HCT116 (cell line): Measurements from ENCODE around the gene ADM5. TPM values are rescaled to one million over a fixed set of nuclear protein-coding genes. Genes with fewer than 3 reads are reported as not detected.

Experiments
- ATAC-seq: fragments of 200-7000 bp; cut with Tn5 transposase; 2 replicates; pipeline ENCODE4 v1.9.1; 2020; ENCODE audit warnings: mild to moderate bottlenecking, moderate library complexity
- BruUV-seq: library from RNA; stranded (reverse); fragments of 400-500 nt; replicated peaks from 2 replicates; lab custom pipeline; 2021; lab: Mats Ljungman, UMichigan
- CTCF ChIA-PET: fragments of 300-600 bp; sonication (Branson Sonifier 250); formaldehyde crosslinking; loops from one replicate; lab custom pipeline; 2021; ENCODE audit warnings: antibody characterized with exemption; lab: Charles Lee
- POLR2A ChIA-PET: fragments of 300-600, 350-600 bp; sonication (Branson Sonifier 250); formaldehyde crosslinking; loops from one replicate; lab custom pipeline; 2021; ENCODE audit warnings: antibody characterized with exemption; lab: Charles Lee
- RAD21 ChIA-PET, 2 experiments: fragments of 300-600 bp; sonication (Branson Sonifier 250); formaldehyde crosslinking; loops; one replicate each; lab custom pipeline; 2023; ENCODE audit warnings: low total read pairs in 2 of 2; ENCODE audit not compliant: uncharacterized antibody in 2 of 2, unreplicated experiment in 2 of 2, low non-redundant PET in 1 of 2; lab: Charles Lee
- DNase-seq: peaks from one replicate; pipeline ENCODE4 v3.0.0-alpha.2; 2010; ENCODE audit warnings: low read depth, low spot score
- H2AFZ ChIP-seq: fragments of 200-600 bp; shearing (Covaris generic), sonication (generic); 2 replicates; pipeline ENCODE4 v1.6.1; 2017; ENCODE audit warnings: low read depth, mixed run types, mixed read lengths, antibody characterized with exemption, low read length; ENCODE audit not compliant: poor library complexity, severe bottlenecking
- H3K27ac ChIP-seq: 2 replicates; pipeline ENCODE4 v1.5.1; 2012; ENCODE audit warnings: low read depth, low read length
- H3K27me3 ChIP-seq: fragments of 200-600 bp; sonication (generic); 2 replicates; pipeline ENCODE4 v1.6.1; 2016; ENCODE audit warnings: mixed run types, low read length, mixed read lengths; ENCODE audit not compliant: insufficient read depth
- H3K36me3 ChIP-seq, 2 experiments: fragments of 200-500 bp in 1 of 2; fragments of 200-600 bp in 1 of 2; sonication (Bioruptor generic) in 1 of 2; sonication (generic) in 1 of 2; 2 replicates each; pipeline versions ENCODE4 v1.5.1 to v1.6.1; 2014 to 2016; ENCODE audit warnings: low read length in 2 of 2, inconsistent platforms in 1 of 2, mixed read lengths in 1 of 2, mixed run types in 1 of 2; ENCODE audit not compliant: insufficient read depth in 2 of 2, control insufficient read depth in 1 of 2
- H3K4me1 ChIP-seq, 2 experiments: fragments of 200-600 bp in 1 of 2; sonication (generic) in 1 of 2; 2 replicates each; pipeline versions ENCODE4 v1.5.1 to v1.6.1; 2012 to 2017; ENCODE audit warnings: low read length in 2 of 2, inconsistent platforms in 1 of 2, mild to moderate bottlenecking in 1 of 2, mixed read lengths in 1 of 2, mixed run types in 1 of 2, moderate library complexity in 1 of 2; ENCODE audit not compliant: insufficient read depth in 2 of 2, control insufficient read depth in 1 of 2
- H3K4me2 ChIP-seq: fragments of 200-600 bp; sonication (generic); 2 replicates; pipeline ENCODE4 v1.6.1; 2017; ENCODE audit warnings: mixed run types, low read length, mixed read lengths
- H3K4me3 ChIP-seq, 2 experiments: fragments of 200-600 bp in 1 of 2; sonication (generic) in 1 of 2; replicated peaks in 1 of 2; 2 replicates each; pipeline ENCODE4 v1.5.1; 2011 to 2016; ENCODE audit warnings: low read length in 2 of 2, control low read depth in 1 of 2, low read depth in 1 of 2, mild to moderate bottlenecking in 1 of 2, mixed read lengths in 1 of 2, mixed run types in 1 of 2
- H3K79me2 ChIP-seq: fragments of 200-600 bp; sonication (generic); 2 replicates; pipeline ENCODE4 v1.6.1; 2017; ENCODE audit warnings: mild to moderate bottlenecking, mixed run types, low read length, moderate library complexity, mixed read lengths; ENCODE audit not compliant: insufficient read depth
- H3K9ac ChIP-seq: fragments of 200-600 bp; sonication (generic); 2 replicates; pipeline ENCODE4 v1.6.1; 2016; ENCODE audit warnings: low read length, mixed read lengths
- H3K9me2 ChIP-seq: fragments of 200-600 bp; sonication (generic), shearing (Covaris generic); 2 replicates; pipeline ENCODE4 v1.6.1; 2017; ENCODE audit warnings: mixed run types, mild to moderate bottlenecking, moderate library complexity; ENCODE audit not compliant: insufficient read depth
- H3K9me3 ChIP-seq, 2 experiments: fragments of 200-500 bp in 1 of 2; fragments of 200-600 bp in 1 of 2; sonication (Bioruptor generic) in 1 of 2; sonication (generic) in 1 of 2; 2 replicates each; pipeline ENCODE4 v1.6.1; 2014 to 2017; ENCODE audit warnings: low read length in 2 of 2, mixed read lengths in 2 of 2, inconsistent platforms in 1 of 2, low read depth in 1 of 2, mild to moderate bottlenecking in 1 of 2, mixed run types in 1 of 2, moderate library complexity in 1 of 2; ENCODE audit not compliant: control insufficient read depth in 1 of 2, insufficient read depth in 1 of 2
- H4K20me1 ChIP-seq: fragments of 200-600 bp; sonication (generic), shearing (Covaris generic); 2 replicates; pipeline ENCODE4 v1.6.1; 2017; ENCODE audit warnings: mixed run types, mild to moderate bottlenecking, moderate library complexity; ENCODE audit not compliant: insufficient read depth
- EGR1 ChIP-seq: IDR thresholded peaks from 2 replicates; pipeline ENCODE4 v1.6.1; 2012; ENCODE audit warnings: low read depth
- ELF1 ChIP-seq: IDR thresholded peaks from 2 replicates; pipeline ENCODE4 v1.6.1; 2012; ENCODE audit warnings: low read depth, borderline replicate concordance
- EZH2 ChIP-seq: fragments of 200-600 bp; sonication (generic); IDR thresholded peaks from 2 replicates; pipeline ENCODE4 v1.6.1; 2017; ENCODE audit warnings: antibody characterized with exemption, mixed run types
- FOSL1 ChIP-seq: IDR thresholded peaks from 2 replicates; pipeline ENCODE4 v1.6.1; 2012; ENCODE audit warnings: low read depth
- JUND ChIP-seq: IDR thresholded peaks from 2 replicates; pipeline ENCODE4 v1.6.1; 2012
- MAX ChIP-seq: IDR thresholded peaks from 2 replicates; pipeline ENCODE4 v1.6.1; 2012
- POLR2AphosphoS5 ChIP-seq: IDR thresholded peaks from 2 replicates; pipeline ENCODE4 v1.6.1; 2011; ENCODE audit warnings: mild to moderate bottlenecking, low read depth, low read length, moderate library complexity
- RAD21 ChIP-seq: IDR thresholded peaks from 2 replicates; pipeline ENCODE4 v1.6.1; 2012; ENCODE audit warnings: low read depth, mild to moderate bottlenecking
- REST ChIP-seq: IDR thresholded peaks from 2 replicates; pipeline ENCODE4 v1.6.1; 2012; ENCODE audit warnings: low read depth
- SRF ChIP-seq: IDR thresholded peaks from 2 replicates; pipeline ENCODE4 v1.6.1; 2012; ENCODE audit warnings: low read depth
- TCF7L2 ChIP-seq: IDR thresholded peaks from 2 replicates; pipeline ENCODE4 v1.7.0; 2011; ENCODE audit warnings: borderline replicate concordance, inconsistent platforms; ENCODE audit not compliant: insufficient read depth, insufficient read length; ENCODE audit errors: extremely low read depth
- ZFX ChIP-seq: fragments of 450-650 bp; IDR thresholded peaks from 2 replicates; pipeline ENCODE4 v1.6.1; 2017
- intact Hi-C: fragments of 100-400 bp; cut with micrococcal nuclease; formaldehyde crosslinking; loops from 2 replicates; pipeline ENCODE4 v1.10.0; 2022
- total RNA-seq: library from RNA; stranded (reverse); gene quantifications from one replicate; pipeline ENCODE4 v1.2.1, GENCODE V29; 2021; ENCODE audit not compliant: unreplicated experiment

The ADM5 gene
- total RNA-seq, 1 experiment from 2014 or later, result 12.1 TPM

- no peaks in the 10 kb centered on the region for H3K9me3 ChIP-seq
- TF ChIP-seq SRF, result no peak
- no peak for TF ChIP-seq POLR2AphosphoS5
- TF ChIP-seq JUND, result no peak
- no peak for TF ChIP-seq REST
- TF ChIP-seq EZH2, result no peak
- TF ChIP-seq ZFX, result no peak
- no peak for TF ChIP-seq RAD21
- TF ChIP-seq TCF7L2, result no peak
- TF ChIP-seq FOSL1, result no peak
- TF ChIP-seq MAX, result no peak
- no peak for TF ChIP-seq ELF1
- TF ChIP-seq EGR1, result no peak
- H3K4me3 ChIP-seq, result no peak overlapping the region
- ChIA-PET CTCF (no interaction called here), POLR2A (interaction anchor here (0.9 to 2.8 kb wide), 2 partner anchors 9 to 19 kb away, joined by 3 to 8 read pairs; partner anchors contain the start of gene RRAS), RAD21 (no interaction called here)
- H3K9ac ChIP-seq, result no peak overlapping the region
- H4K20me1 ChIP-seq, result no peaks in the 10 kb centered on the region
- no peak overlapping the region for H3K4me2 ChIP-seq
- ATAC-seq, result no peak
- H3K27ac ChIP-seq, result no peak overlapping the region
- H3K36me3 ChIP-seq, result peaks cover 21 to 69% of the 10 kb centered on the region in 2 experiments; a peak in 3 of 4 replicates
- H3K4me1 ChIP-seq, result peaks cover 0 to 7% of the 10 kb centered on the region in 2 experiments; a peak in 3 of 4 replicates
- no peak overlapping the region for H2AFZ ChIP-seq
- no peaks in the 10 kb centered on the region for H3K27me3 ChIP-seq
- intact Hi-C loops, result no loop called here
- peaks cover 13% of the 10 kb centered on the region; the same call in 1 of the 2 replicates for H3K79me2 ChIP-seq
- no peak for DNase-seq
- H3K9me2 ChIP-seq, result no peaks in the 10 kb centered on the region
- no TSS peak for BruUV-seq
Measured at GRCh38 chr19:49658566-49659442, 30.6 kb upstream of the ADM5 start.
